ENCODE data around the gene HIVEP1. TPM values are rescaled to one million over a fixed set of nuclear protein-coding genes. Genes with fewer than 3 reads are reported as not detected.

HIVEP1 gene
- total RNA-seq, 1 experiment from 2014 or later: 24.2 TPM

DNA sequence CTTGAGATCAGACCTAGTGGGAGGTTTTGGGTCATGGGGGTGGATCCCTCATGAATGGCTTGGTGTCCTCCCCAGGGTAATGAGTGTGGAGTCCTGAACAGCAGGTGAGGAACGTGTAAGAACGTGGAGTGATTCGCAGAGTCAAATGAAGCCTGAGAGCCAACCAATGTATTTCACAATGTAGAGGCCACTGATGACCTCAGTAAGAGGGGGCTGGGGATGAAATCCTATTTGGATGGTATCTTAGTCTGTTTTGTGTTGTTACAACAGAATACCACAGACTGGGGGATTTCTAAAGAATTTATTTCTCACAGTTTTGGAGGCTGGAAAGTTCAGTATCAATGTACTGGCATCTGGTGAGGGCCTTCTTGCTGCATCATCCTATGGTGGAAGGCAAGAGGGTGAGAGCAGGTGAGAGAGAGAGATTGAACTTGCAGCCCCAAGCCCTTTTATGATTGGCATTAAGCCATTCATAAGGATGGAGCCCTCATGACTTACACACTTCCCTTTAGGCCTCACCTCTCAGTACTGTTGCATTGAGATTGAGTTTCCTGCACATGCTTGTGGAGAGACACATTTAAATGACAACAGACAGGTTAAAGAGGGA is 47.3 kb upstream of the HIVEP1 start:
- BruUV-seq (replicated peaks): no TSS peak
- no peaks in the 10 kb centered on the region for H3K27me3 ChIP-seq (ENCODE audit: insufficient read depth, low read depth)
- no peak overlapping the region for H3K4me2 ChIP-seq
- POLR2A ChIA-PET (ENCODE audit: unreplicated experiment): interaction anchor here (0.6 kb wide), 1 partner anchor 10 kb away, joined by 8 read pairs; no protein-coding TSS in a partner anchor
- no peaks in the 10 kb centered on the region for H3F3A ChIP-seq (ENCODE audit: insufficient read depth, low read depth)
- intact Hi-C loops (cut with micrococcal nuclease; ENCODE audit: unreplicated experiment): no loop called here
- H4K20me1 ChIP-seq (ENCODE audit: insufficient read depth): no peaks in the 10 kb centered on the region
- H3K9me3 ChIP-seq (ENCODE audit: insufficient read depth, low read depth): no peaks in the 10 kb centered on the region
- H3K4me3 ChIP-seq: no peak overlapping the region
- no peaks in the 10 kb centered on the region for H3K9me2 ChIP-seq (ENCODE audit: insufficient read depth)
- TF ChIP-seq, protein P1, sequence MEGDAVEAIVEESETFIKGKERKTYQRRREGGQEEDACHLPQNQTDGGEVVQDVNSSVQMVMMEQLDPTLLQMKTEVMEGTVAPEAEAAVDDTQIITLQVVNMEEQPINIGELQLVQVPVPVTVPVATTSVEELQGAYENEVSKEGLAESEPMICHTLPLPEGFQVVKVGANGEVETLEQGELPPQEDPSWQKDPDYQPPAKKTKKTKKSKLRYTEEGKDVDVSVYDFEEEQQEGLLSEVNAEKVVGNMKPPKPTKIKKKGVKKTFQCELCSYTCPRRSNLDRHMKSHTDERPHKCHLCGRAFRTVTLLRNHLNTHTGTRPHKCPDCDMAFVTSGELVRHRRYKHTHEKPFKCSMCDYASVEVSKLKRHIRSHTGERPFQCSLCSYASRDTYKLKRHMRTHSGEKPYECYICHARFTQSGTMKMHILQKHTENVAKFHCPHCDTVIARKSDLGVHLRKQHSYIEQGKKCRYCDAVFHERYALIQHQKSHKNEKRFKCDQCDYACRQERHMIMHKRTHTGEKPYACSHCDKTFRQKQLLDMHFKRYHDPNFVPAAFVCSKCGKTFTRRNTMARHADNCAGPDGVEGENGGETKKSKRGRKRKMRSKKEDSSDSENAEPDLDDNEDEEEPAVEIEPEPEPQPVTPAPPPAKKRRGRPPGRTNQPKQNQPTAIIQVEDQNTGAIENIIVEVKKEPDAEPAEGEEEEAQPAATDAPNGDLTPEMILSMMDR (conservative IDR thresholded peaks at IDR 0.05): no peak
- no peak for TF ChIP-seq EZH2 (IDR thresholded peaks at IDR 0.05; ENCODE audit: low read depth)
- no peaks in the 10 kb centered on the region for H3K36me3 ChIP-seq (ENCODE audit: low read depth)
- no peak for DNase-seq
- H3K4me1 ChIP-seq (replicated peaks; ENCODE audit: insufficient read depth): no peaks in the 10 kb centered on the region
- no peak overlapping the region for H3K27ac ChIP-seq
- no peak overlapping the region for H2AFZ ChIP-seq
- H3K79me2 ChIP-seq (ENCODE audit: low read depth): no peaks in the 10 kb centered on the region
- CTCF ChIA-PET: interaction anchor here (0.8 kb wide), 1 partner anchor 60 kb away, joined by 3 read pairs; no protein-coding TSS in a partner anchor

DNA sequence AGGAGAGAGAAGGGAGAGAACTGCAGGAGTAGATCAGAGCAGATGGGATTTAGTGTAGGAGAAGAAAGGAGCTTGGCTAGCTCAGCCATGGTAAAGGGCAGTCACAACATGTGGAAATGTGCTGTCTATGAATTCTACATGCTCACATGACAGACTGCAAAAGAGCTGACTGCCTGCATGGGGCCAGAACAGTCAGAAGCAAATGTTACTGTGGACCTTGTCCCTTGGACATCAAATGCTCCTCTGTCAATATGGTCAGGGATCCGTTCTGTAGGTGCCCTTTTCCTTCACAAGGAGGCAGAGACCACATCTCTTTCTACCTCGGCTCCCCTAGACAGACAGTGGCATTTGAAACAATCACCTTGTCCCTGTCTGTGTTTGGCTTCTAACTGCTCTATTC is 46.6 kb upstream of the HIVEP1 start:
- no peaks in the 10 kb centered on the region for H3K9me2 ChIP-seq (ENCODE audit: insufficient read depth)
- H3K9me3 ChIP-seq (ENCODE audit: insufficient read depth, low read depth): no peaks in the 10 kb centered on the region
- H2AFZ ChIP-seq: no peak overlapping the region
- no peak for DNase-seq
- H3K4me2 ChIP-seq: no peak overlapping the region
- intact Hi-C loops (cut with micrococcal nuclease; ENCODE audit: unreplicated experiment): no loop called here
- no peaks in the 10 kb centered on the region for H3F3A ChIP-seq (ENCODE audit: insufficient read depth, low read depth)
- H3K4me3 ChIP-seq: no peak overlapping the region
- ChIA-PET POLR2A (ENCODE audit: unreplicated experiment) (interaction anchor here (0.6 kb wide), 1 partner anchor 9 kb away, joined by 8 read pairs; no protein-coding TSS in a partner anchor), CTCF (interaction anchor here (0.8 kb wide), 1 partner anchor 60 kb away, joined by 3 read pairs; no protein-coding TSS in a partner anchor)
- TF ChIP-seq, protein P1 (conservative IDR thresholded peaks at IDR 0.05): no peak
- no peak for TF ChIP-seq EZH2 (IDR thresholded peaks at IDR 0.05; ENCODE audit: low read depth)
- H3K36me3 ChIP-seq (ENCODE audit: low read depth): no peaks in the 10 kb centered on the region
- no peak overlapping the region for H3K27ac ChIP-seq
- no peaks in the 10 kb centered on the region for H3K4me1 ChIP-seq (replicated peaks; ENCODE audit: insufficient read depth)
- no peaks in the 10 kb centered on the region for H3K27me3 ChIP-seq (ENCODE audit: insufficient read depth, low read depth)
- H4K20me1 ChIP-seq (ENCODE audit: insufficient read depth): no peaks in the 10 kb centered on the region
- BruUV-seq (replicated peaks): no TSS peak
- H3K79me2 ChIP-seq (ENCODE audit: low read depth): no peaks in the 10 kb centered on the region

GRCh38 chr6:11968241-11968806 is 43.8 kb upstream of the HIVEP1 start:
- Histone ChIP-seq H3K9me3 (ENCODE audit: insufficient read depth, low read depth) (no peaks in the 10 kb centered on the region), H3K9me2 (ENCODE audit: insufficient read depth) (no peaks in the 10 kb centered on the region), H3K4me1 (replicated peaks; ENCODE audit: insufficient read depth) (no peaks in the 10 kb centered on the region), H3K4me3 (no peak overlapping the region), H3K4me2 (no peak overlapping the region), H2AFZ (peak overlapping the region; percentile 40), H3K27ac (no peak overlapping the region), H3K79me2 (ENCODE audit: low read depth) (no peaks in the 10 kb centered on the region), H3K27me3 (ENCODE audit: insufficient read depth, low read depth) (no peaks in the 10 kb centered on the region), H3F3A (ENCODE audit: insufficient read depth, low read depth) (no peaks in the 10 kb centered on the region), H3K36me3 (ENCODE audit: low read depth) (no peaks in the 10 kb centered on the region), H4K20me1 (ENCODE audit: insufficient read depth) (no peaks in the 10 kb centered on the region)
- no peak for DNase-seq
- TF ChIP-seq, protein P1 (conservative IDR thresholded peaks at IDR 0.05): no peak
- TF ChIP-seq EZH2 (IDR thresholded peaks at IDR 0.05; ENCODE audit: low read depth): no peak
- CTCF ChIA-PET: no interaction called here
- no TSS peak for BruUV-seq (replicated peaks)
- POLR2A ChIA-PET (ENCODE audit: unreplicated experiment): no interaction called here
- intact Hi-C loops (cut with micrococcal nuclease; ENCODE audit: unreplicated experiment): no loop called here

All from PC-9 (cell line).